ENCODE results near the gene TTC7B.

DNA sequence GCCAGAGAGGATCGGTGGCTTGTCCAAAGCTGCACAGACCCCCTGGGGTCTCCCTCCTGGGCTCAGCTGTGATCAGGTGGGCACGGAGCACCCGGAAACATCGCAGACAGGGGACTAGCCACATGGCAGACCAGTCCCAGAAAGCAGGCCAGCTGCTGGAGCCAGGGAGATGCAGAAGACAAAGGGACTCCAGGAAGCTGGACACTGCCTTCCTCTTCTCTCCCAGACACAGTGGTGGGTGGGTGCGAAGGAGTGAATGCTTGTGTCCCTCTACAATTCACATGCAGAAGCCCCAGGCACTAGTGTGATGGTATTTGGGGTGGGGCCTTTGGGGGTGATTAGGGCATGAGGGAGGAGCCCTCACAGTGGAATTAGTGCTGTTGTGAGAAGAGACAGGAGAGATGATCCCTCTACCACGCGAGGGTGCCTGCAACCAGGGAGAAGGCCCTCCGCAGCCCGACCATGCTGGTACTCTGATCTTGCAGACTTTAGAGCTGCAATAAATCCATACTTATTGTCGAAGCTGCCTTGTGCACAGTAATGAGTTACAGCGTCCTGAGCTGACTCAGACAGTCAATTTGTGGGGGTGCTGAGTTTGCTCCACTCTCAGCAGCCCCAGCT, 324.2 kb downstream of the TTC7B start:
- TF ChIP-seq, protein P1, sequence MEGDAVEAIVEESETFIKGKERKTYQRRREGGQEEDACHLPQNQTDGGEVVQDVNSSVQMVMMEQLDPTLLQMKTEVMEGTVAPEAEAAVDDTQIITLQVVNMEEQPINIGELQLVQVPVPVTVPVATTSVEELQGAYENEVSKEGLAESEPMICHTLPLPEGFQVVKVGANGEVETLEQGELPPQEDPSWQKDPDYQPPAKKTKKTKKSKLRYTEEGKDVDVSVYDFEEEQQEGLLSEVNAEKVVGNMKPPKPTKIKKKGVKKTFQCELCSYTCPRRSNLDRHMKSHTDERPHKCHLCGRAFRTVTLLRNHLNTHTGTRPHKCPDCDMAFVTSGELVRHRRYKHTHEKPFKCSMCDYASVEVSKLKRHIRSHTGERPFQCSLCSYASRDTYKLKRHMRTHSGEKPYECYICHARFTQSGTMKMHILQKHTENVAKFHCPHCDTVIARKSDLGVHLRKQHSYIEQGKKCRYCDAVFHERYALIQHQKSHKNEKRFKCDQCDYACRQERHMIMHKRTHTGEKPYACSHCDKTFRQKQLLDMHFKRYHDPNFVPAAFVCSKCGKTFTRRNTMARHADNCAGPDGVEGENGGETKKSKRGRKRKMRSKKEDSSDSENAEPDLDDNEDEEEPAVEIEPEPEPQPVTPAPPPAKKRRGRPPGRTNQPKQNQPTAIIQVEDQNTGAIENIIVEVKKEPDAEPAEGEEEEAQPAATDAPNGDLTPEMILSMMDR (conservative IDR thresholded peaks at IDR 0.05 in 1 of 2, IDR thresholded peaks at IDR 0.05 in 1 of 2; ENCODE audit: low read depth in 1 of 2, low read length in 2 of 2): no peak
- TF ChIP-seq EZH2 (IDR thresholded peaks at IDR 0.05; ENCODE audit: low read length, missing control alignments): no peak

Data from fibroblast of lung (primary cell).